K562 (cell line): ENCODE measurements around the gene ZNF649. TPM values are rescaled to one million over a fixed set of nuclear protein-coding genes. Genes with fewer than 3 reads are reported as not detected.

Experiments used
- GTF2A2 ChIP-seq: IDR thresholded peaks from 2 replicates; pipeline ENCODE4 v1.6.1; 2016; ENCODE audit warnings: mild to moderate bottlenecking, missing genetic modification characterization, missing compliant biosample characterization
- HIVEP1 ChIP-seq: fragments of 250-450 bp; sonication (Bioruptor Pico); IDR thresholded peaks from 2 replicates; pipeline ENCODE4 v1.4.0; 2020; ENCODE audit warnings: mild to moderate bottlenecking
- ILF3 ChIP-seq: fragments of 450-650 bp; IDR thresholded peaks from 2 replicates; pipeline ENCODE4 v1.6.1; 2018; ENCODE audit warnings: antibody characterized with exemption, mild to moderate bottlenecking, moderate library complexity, borderline replicate concordance
- PHB ChIP-seq: fragments of 250-450 bp; sonication (Bioruptor Pico); IDR thresholded peaks from 2 replicates; pipeline ENCODE4 v1.5.0; 2021
- PHF8 ChIP-seq: fragments of 200-600 bp; sonication (generic); IDR thresholded peaks from 2 replicates; pipeline ENCODE4 v1.6.1; 2012; ENCODE audit warnings: mixed run types, mild to moderate bottlenecking, inconsistent platforms, low read length, moderate library complexity, borderline replicate concordance
- PML ChIP-seq: IDR thresholded peaks from 2 replicates; pipeline ENCODE4 v1.6.1; 2012; ENCODE audit warnings: low read length, inconsistent platforms
- PTRF ChIP-seq: fragments of 450-650 bp; IDR thresholded peaks from 2 replicates; pipeline ENCODE4 v1.6.1; 2016; ENCODE audit warnings: mild to moderate bottlenecking, missing genetic modification characterization, missing compliant biosample characterization
- SREBF2 ChIP-seq: sonication (generic); formaldehyde crosslinking; IDR thresholded peaks from 2 replicates; pipeline ENCODE4 v1.4.0; 2020; ENCODE audit warnings: mild to moderate bottlenecking, missing genetic modification reagents
- ZNF140 ChIP-seq: fragments of 250-450 bp; sonication (Bioruptor Pico); IDR thresholded peaks from 2 replicates; pipeline ENCODE4 v1.8.0; 2021; ENCODE audit warnings: moderate library complexity, mild to moderate bottlenecking, inconsistent platforms
- ZNF263 ChIP-seq: sonication (generic); formaldehyde crosslinking; IDR thresholded peaks from 2 replicates; pipeline ENCODE4 v1.8.0; 2022; ENCODE audit warnings: mild to moderate bottlenecking, missing genetic modification reagents, borderline replicate concordance
- ZNF75A ChIP-seq: fragments of 450-650 bp; formaldehyde crosslinking; IDR thresholded peaks from 2 replicates; pipeline ENCODE4 v1.4.0; 2020; ENCODE audit warnings: mild to moderate bottlenecking
- ZNF766 ChIP-seq: fragments of 200-800 bp; sonication (Bioruptor generic); conservative IDR thresholded peaks from 2 replicates; pipeline ENCODE4 v1.6.1; 2016; ENCODE audit warnings: missing genetic modification characterization, missing compliant biosample characterization
- polyA plus RNA-seq, 8 experiments: library from polyadenylated mRNA; depleted of rRNA in 4 of 8; stranded (reverse) in 5 of 8; unstranded in 3 of 8; fragments of >200 nt; fragmentation: Nextera tagmentation in 2 of 8; fragmentation: Illumina TruSeq in 1 of 8; extraction: Ambion mirVana in 2 of 8; extraction: Trizol in 1 of 8; gene quantifications; 2 replicates each; pipeline versions ENCODE4 v1.2.1 to v1.2.3, GENCODE V29; 2011 to 2014; ENCODE audit warnings: inconsistent platforms in 1 of 8, missing spikeins in 1 of 8
- total RNA-seq, 7 experiments: library from RNA; depleted of rRNA in 6 of 7; stranded (reverse); fragments of >200 nt in 6 of 7; fragmentation: Illumina TruSeq in 2 of 7; extraction: Trizol in 2 of 7; gene quantifications; 2 replicates each; pipeline versions ENCODE4 v1.2.1 to v1.2.3, GENCODE V29; 2011 to 2021; ENCODE audit warnings: low replicate concordance in 1 of 7
- TF ChIP-seq, protein P1 (sequence below): fragments of 250-450 bp; sonication (Bioruptor Pico); IDR thresholded peaks from 2 replicates; pipeline ENCODE4 v1.8.0; 2021; ENCODE audit warnings: moderate library complexity, mild to moderate bottlenecking, inconsistent platforms
- TF ChIP-seq, protein P2 (sequence below), 2 experiments: fragments of 450-650 bp in 1 of 2; sonication (generic) in 1 of 2; formaldehyde crosslinking; conservative IDR thresholded peaks; 2 replicates each; pipeline versions ENCODE4 v1.4.0 to v1.8.1; 2020 to 2022; ENCODE audit warnings: mild to moderate bottlenecking in 1 of 2, missing genetic modification reagents in 1 of 2
- TF ChIP-seq, protein P3 (sequence below): fragments of 450-650 bp; IDR thresholded peaks from one replicate; pipeline ENCODE4 v1.6.1; 2018; ENCODE audit warnings: mild to moderate bottlenecking, moderate library complexity; ENCODE audit not compliant: partially characterized antibody
- TF ChIP-seq, protein P4 (sequence below): fragments of 200-800 bp; sonication (Bioruptor generic); IDR thresholded peaks from 2 replicates; pipeline ENCODE4 v1.6.1; 2017; ENCODE audit warnings: missing genetic modification characterization, missing compliant biosample characterization
- TF ChIP-seq, protein P5 (sequence below): fragments of 200-400 bp; formaldehyde crosslinking; IDR thresholded peaks from 2 replicates; pipeline ENCODE4 v1.6.1; 2017; ENCODE audit warnings: mild to moderate bottlenecking, low read depth, low read length, moderate library complexity
- TF ChIP-seq, protein P6 (sequence below): fragments of 450-650 bp; formaldehyde crosslinking; IDR thresholded peaks from 2 replicates; pipeline ENCODE4 v1.4.0; 2022; ENCODE audit warnings: missing genetic modification characterization

Gene ZNF649
- total and polyA plus RNA-seq, 9 of the 15 experiments (the other 6 are each of a cell fraction or from before 2014, with no cell fraction given), result 1.4 to 14.9 (median 8.3) TPM

DNA sequence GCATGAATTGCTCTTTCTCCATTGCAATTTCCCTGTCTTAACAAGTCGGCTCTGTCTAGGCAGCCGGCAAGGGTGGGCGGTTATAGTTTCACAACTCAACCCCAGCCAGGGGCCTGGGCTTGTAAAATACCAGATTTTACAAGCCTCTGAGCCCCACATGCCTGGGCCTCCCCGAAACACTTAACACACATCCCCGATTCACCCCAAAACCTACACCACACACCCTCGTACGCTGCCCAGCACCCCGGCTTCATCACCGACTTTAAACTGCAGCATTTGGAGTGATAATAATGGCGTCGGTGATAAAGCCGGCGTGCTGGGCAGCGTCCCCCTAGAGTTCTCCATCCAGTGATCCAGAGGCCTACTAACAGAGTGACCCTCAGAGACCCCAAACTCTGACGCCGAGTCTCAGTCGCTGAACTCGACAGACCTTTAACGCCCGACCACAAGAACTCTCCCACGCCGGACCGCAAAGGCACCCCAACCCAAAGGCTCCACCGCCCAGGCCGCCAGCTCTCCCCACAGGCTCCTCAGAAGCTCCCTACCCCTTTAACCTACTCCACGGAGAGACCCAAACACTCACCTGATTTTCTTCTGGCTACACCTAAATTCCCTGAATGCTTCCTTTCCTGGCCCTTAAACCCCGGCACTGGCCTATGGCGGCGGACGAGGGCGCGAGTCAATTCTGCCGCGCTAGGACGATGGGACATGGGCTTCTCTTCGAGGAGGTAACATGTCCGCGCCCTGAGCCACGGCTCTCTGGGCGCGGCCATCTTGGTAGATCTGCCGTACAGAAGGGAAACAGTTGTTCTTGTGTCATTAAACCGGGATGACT lies at the start of gene ZNF649 (continued):
- TF ChIP-seq, protein P1, sequence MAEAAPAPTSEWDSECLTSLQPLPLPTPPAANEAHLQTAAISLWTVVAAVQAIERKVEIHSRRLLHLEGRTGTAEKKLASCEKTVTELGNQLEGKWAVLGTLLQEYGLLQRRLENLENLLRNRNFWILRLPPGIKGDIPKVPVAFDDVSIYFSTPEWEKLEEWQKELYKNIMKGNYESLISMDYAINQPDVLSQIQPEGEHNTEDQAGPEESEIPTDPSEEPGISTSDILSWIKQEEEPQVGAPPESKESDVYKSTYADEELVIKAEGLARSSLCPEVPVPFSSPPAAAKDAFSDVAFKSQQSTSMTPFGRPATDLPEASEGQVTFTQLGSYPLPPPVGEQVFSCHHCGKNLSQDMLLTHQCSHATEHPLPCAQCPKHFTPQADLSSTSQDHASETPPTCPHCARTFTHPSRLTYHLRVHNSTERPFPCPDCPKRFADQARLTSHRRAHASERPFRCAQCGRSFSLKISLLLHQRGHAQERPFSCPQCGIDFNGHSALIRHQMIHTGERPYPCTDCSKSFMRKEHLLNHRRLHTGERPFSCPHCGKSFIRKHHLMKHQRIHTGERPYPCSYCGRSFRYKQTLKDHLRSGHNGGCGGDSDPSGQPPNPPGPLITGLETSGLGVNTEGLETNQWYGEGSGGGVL (CRISPR knock-in tag), result no peak
- TF ChIP-seq ZNF263 (CRISPR knock-in tag) (peak; percentile 20; the same call in 1 of the 2 replicates), PTRF (no peak), PHF8 (peak; percentile 82), ILF3 (no peak), ZNF140 (CRISPR knock-in tag) (no peak), PML (peak; percentile 50; the same call in 1 of the 2 replicates), ZNF75A (CRISPR knock-in tag) (no peak), ZNF766 (CRISPR knock-in tag) (peak; percentile 96), HIVEP1 (no peak), PHB (no peak), GTF2A2 (no peak), SREBF2 (CRISPR knock-in tag) (no peak)
- TF ChIP-seq, protein P2, sequence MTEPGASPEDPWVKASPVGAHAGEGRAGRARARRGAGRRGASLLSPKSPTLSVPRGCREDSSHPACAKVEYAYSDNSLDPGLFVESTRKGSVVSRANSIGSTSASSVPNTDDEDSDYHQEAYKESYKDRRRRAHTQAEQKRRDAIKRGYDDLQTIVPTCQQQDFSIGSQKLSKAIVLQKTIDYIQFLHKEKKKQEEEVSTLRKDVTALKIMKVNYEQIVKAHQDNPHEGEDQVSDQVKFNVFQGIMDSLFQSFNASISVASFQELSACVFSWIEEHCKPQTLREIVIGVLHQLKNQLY (CRISPR knock-in tag; conservative IDR thresholded peaks at IDR 0.05), result no peak
- TF ChIP-seq, protein P3, sequence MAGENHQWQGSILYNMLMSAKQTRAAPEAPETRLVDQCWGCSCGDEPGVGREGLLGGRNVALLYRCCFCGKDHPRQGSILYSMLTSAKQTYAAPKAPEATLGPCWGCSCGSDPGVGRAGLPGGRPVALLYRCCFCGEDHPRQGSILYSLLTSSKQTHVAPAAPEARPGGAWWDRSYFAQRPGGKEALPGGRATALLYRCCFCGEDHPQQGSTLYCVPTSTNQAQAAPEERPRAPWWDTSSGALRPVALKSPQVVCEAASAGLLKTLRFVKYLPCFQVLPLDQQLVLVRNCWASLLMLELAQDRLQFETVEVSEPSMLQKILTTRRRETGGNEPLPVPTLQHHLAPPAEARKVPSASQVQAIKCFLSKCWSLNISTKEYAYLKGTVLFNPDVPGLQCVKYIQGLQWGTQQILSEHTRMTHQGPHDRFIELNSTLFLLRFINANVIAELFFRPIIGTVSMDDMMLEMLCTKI, result no peak
- TF ChIP-seq, protein P4, sequence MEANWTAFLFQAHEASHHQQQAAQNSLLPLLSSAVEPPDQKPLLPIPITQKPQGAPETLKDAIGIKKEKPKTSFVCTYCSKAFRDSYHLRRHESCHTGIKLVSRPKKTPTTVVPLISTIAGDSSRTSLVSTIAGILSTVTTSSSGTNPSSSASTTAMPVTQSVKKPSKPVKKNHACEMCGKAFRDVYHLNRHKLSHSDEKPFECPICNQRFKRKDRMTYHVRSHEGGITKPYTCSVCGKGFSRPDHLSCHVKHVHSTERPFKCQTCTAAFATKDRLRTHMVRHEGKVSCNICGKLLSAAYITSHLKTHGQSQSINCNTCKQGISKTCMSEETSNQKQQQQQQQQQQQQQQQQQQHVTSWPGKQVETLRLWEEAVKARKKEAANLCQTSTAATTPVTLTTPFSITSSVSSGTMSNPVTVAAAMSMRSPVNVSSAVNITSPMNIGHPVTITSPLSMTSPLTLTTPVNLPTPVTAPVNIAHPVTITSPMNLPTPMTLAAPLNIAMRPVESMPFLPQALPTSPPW, result peak; percentile 39; the same call in 1 of the 2 replicates
- TF ChIP-seq, protein P5, sequence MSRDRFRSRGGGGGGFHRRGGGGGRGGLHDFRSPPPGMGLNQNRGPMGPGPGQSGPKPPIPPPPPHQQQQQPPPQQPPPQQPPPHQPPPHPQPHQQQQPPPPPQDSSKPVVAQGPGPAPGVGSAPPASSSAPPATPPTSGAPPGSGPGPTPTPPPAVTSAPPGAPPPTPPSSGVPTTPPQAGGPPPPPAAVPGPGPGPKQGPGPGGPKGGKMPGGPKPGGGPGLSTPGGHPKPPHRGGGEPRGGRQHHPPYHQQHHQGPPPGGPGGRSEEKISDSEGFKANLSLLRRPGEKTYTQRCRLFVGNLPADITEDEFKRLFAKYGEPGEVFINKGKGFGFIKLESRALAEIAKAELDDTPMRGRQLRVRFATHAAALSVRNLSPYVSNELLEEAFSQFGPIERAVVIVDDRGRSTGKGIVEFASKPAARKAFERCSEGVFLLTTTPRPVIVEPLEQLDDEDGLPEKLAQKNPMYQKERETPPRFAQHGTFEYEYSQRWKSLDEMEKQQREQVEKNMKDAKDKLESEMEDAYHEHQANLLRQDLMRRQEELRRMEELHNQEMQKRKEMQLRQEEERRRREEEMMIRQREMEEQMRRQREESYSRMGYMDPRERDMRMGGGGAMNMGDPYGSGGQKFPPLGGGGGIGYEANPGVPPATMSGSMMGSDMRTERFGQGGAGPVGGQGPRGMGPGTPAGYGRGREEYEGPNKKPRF, result no peak
- TF ChIP-seq, protein P6, sequence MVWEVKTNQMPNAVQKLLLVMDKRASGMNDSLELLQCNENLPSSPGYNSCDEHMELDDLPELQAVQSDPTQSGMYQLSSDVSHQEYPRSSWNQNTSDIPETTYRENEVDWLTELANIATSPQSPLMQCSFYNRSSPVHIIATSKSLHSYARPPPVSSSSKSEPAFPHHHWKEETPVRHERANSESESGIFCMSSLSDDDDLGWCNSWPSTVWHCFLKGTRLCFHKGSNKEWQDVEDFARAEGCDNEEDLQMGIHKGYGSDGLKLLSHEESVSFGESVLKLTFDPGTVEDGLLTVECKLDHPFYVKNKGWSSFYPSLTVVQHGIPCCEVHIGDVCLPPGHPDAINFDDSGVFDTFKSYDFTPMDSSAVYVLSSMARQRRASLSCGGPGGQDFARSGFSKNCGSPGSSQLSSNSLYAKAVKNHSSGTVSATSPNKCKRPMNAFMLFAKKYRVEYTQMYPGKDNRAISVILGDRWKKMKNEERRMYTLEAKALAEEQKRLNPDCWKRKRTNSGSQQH (CRISPR knock-in tag), result peak; percentile 76
